Spleen (tissue), 11 donors: ENCODE data around the gene ABI3. TPM values are rescaled to one million over a fixed set of nuclear protein-coding genes. Genes with fewer than 3 reads are reported as not detected.
A peak's percentile ranks its signal among the peaks of the same experiment; 100 is the strongest.
"Not testable (repeated sequence)": the region's sequence is repeated elsewhere in the genome, so short reads cannot be mapped to it uniquely, and the experiment has no call there.

Experiments
- DNase-seq: peaks from one replicate; pipeline ENCODE4 v3.0.0-alpha.2; 2020
- H3K27ac ChIP-seq, 8 donors: fragments of 200-600 bp; sonication (generic) in 7 of 8; 1 replicate in 4 of 8; 2 replicates in 4 of 8; pipeline versions ENCODE4 v1.5.0 to v1.8.0; 2016 to 2021; ENCODE audit warnings: inconsistent platforms in 4 of 8, mild to moderate bottlenecking in 4 of 8, moderate library complexity in 1 of 8
- H3K27me3 ChIP-seq, 7 donors: fragments of 200-600 bp; sonication (generic) in 6 of 7; replicated peaks in 1 of 7; 1 replicate in 4 of 7; 2 replicates in 3 of 7; pipeline versions ENCODE4 v1.5.0 to v1.8.0; 2016 to 2021; ENCODE audit warnings: inconsistent platforms in 3 of 7, mild to moderate bottlenecking in 1 of 7
- H3K36me3 ChIP-seq, 6 donors: fragments of 200-600 bp; sonication (generic) in 5 of 6; 1 replicate in 4 of 6; 2 replicates in 2 of 6; pipeline versions ENCODE4 v1.5.0 to v1.8.0; 2016 to 2021; ENCODE audit warnings: inconsistent platforms in 2 of 6
- H3K4me1 ChIP-seq, 6 donors: fragments of 200-600 bp; sonication (generic) in 5 of 6; 1 replicate in 3 of 6; 2 replicates in 3 of 6; pipeline versions ENCODE4 v1.5.0 to v1.8.0; 2016 to 2021; ENCODE audit warnings: inconsistent platforms in 3 of 6
- H3K4me3 ChIP-seq, 8 donors: fragments of 200-600 bp; sonication (generic) in 7 of 8; 1 replicate in 4 of 8; 2 replicates in 4 of 8; pipeline versions ENCODE4 v1.5.0 to v1.8.0; 2016 to 2021; ENCODE audit warnings: inconsistent platforms in 4 of 8, mild to moderate bottlenecking in 4 of 8, moderate library complexity in 2 of 8
- H3K9me3 ChIP-seq, 8 donors: fragments of 200-600 bp; sonication (generic) in 7 of 8; 1 replicate in 4 of 8; 2 replicates in 4 of 8; pipeline versions ENCODE4 v1.5.0 to v1.8.0; 2016 to 2021; ENCODE audit warnings: inconsistent platforms in 4 of 8
- CTCF ChIP-seq, 11 experiments: fragments of 200-600 bp in 7 of 11; fragments of 450-650 bp in 4 of 11; sonication (generic) in 4 of 11; IDR thresholded peaks in 8 of 11; conservative IDR thresholded peaks in 3 of 11; 1 replicate in 7 of 11; 2 replicates in 4 of 11; pipeline versions ENCODE4 v1.4.0 to v1.8.0; 2016 to 2021; ENCODE audit warnings: antibody characterized with exemption in 11 of 11, inconsistent platforms in 4 of 11, mild to moderate bottlenecking in 1 of 11
- POLR2A ChIP-seq, 3 donors: fragments of 450-650 bp; IDR thresholded peaks; one replicate each; pipeline ENCODE4 v1.5.1; 2017; ENCODE audit warnings: antibody characterized with exemption in 3 of 3, mild to moderate bottlenecking in 1 of 3
- POLR2AphosphoS5 ChIP-seq, 3 donors: sonication (generic); formaldehyde crosslinking; IDR thresholded peaks; one replicate each; pipeline ENCODE4 v1.5.1; 2017; ENCODE audit warnings: antibody characterized with exemption in 3 of 3
- WGBS, 5 donors: extraction: QIAGEN DNeasy Blood & Tissue Kit in 3 of 5; methylation state at CpG; one replicate each; pipeline versions ENCODE4 v1.1.5 to v1.1.7; 2013 to 2018; 5-methylcytosine and 5-hydroxymethylcytosine counted together
- intact Hi-C: fragments of 100-400 bp; cut with DNase I; formaldehyde crosslinking; loops from one replicate; pipeline ENCODE4 v1.15.0; 2023; ENCODE audit warnings: low total_unique reads
- polyA plus RNA-seq, 3 donors: library from polyadenylated mRNA; stranded (reverse); fragments of 200-250 nt; gene quantifications; one replicate each; pipeline ENCODE4 v1.2.1, GENCODE V29; 2013
- total RNA-seq, 7 donors: library from RNA; depleted of rRNA in 3 of 7; stranded (reverse); fragments of >200 nt in 3 of 7; fragmentation: NEBNext Ultra II Directional in 4 of 7; extraction: Animal tissue kit (Norgen Biotek cat#: 25700) in 4 of 7; gene quantifications; one replicate each; pipeline versions ENCODE4 v1.1.0 to v1.2.1, GENCODE V29; 2016 to 2021
- donor health status: healthy with polysubstance abuse.
- donor health status: DM: no; HTN: no; CAD: no; lungs with moderate emphysema.
- donor health status: DM: no; HTN: no; CAD: no.
- donor health status: Bipolar disorder and iron deficiency.
- donor health status: healthy.
- donor health status: DM: no; HTN: no; CAD: no.
- donor health status: DM: yes; HTN: yes; CAD: no.

ABI3 gene
- total and polyA plus RNA-seq, 10 donors: 51.3 to 121 (median 82.3) TPM

- Histone ChIP-seq H3K27ac (no peak overlapping the region), H3K4me3 (no peak overlapping the region), H3K4me1 (peaks cover 0 to 32% (median 12%) of the 10 kb centered on the region in 6 donors), H3K9me3 (no peaks in the 10 kb centered on the region), H3K36me3 (no peaks in the 10 kb centered on the region), H3K27me3 (peaks cover 0 to 22% (median 0%) of the 10 kb centered on the region in 7 donors)
- TF ChIP-seq POLR2A (IDR thresholded peaks at IDR 0.05): no peak
- no peak for DNase-seq
- intact Hi-C loops: no loop called here
- 75 to 90% (median 79%) methylated on average over 3 of the region's 3 CpGs for WGBS, 5 donors
Observed at GRCh38 chr17:49258394-49258793, 47.9 kb downstream of the ABI3 start.

DNA sequence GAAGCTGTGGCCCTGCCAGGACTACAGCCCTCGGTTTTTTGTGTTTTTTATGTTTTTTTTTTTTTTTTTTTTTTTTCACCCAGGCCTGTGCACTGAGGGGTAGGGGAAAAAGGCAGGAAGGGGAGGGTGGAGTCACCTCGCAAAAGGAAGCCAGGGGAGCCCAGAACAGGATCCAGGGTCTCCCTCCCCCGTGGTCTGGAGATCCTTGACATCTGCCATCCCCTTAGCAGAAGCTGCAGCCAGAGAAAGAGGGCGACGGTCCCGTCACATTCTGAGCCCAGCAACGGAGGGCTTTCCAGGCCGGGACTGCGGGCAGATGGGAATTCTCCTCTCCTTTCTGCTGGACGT, 49.1 kb downstream of the ABI3 start:
- intact Hi-C loops: no loop called here
- peaks cover 0 to 22% (median 0%) of the 10 kb centered on the region in 7 donors for H3K27me3 ChIP-seq
- peak overlapping the region; percentile 35 to 74 (median 47) for H3K4me3 ChIP-seq
- H3K27ac ChIP-seq: peak overlapping the region in 7 of 8 donors; percentile 29 to 93 (median 81)
- peaks cover 0 to 32% (median 12%) of the 10 kb centered on the region in 6 donors for H3K4me1 ChIP-seq
- TF ChIP-seq POLR2A (IDR thresholded peaks at IDR 0.05) (no peak), CTCF (IDR thresholded peaks at IDR 0.05 in 8 of 11, conservative IDR thresholded peaks at IDR 0.05 in 3 of 11) (no peak), POLR2AphosphoS5 (IDR thresholded peaks at IDR 0.05) (peak in 1 of 3 donors; percentile 30)
- WGBS, 5 donors: 3 to 9% (median 8%) methylated on average over 10 of the region's 10 CpGs
- DNase-seq: no peak
- H3K9me3 ChIP-seq: no peaks in the 10 kb centered on the region
- no peaks in the 10 kb centered on the region for H3K36me3 ChIP-seq

DNA sequence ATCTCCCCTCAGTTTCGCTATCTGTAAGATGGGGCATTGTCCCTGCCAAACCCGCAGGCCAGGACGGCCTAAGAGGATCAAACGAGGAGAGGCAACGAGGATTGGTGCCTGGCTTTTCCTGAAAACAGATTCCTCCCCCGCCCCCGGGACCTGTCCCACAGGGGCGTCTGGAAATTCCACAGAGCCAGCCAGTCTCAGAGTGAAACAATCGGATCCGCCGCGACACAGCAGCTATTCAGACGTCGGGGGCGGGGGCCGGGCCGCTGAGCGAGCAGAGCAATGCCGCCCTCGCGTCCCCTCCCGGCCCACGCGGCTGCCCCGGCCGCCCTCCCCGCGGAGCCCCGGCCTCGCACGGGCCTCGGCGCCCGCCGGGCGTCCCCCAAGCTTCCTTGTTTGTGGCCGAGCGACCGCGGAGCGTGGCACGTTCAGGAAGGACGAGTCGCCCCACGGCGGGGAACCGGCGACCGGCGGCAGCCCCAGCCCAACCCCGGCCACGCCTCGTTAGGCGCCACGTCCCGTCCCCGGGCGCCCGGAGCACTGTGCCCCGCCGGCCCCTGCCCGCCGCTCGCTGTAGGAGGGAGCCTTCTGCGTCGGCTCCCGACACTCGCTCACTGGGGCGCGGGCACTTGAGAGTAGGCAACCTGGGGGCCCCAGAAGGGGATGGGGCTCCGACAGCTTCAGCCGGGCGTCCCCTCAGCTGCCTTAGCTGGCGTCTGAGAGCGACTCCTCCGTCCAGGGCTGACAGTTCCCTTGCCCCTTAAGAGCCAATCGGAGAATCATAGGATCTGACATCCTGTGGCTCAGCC, 49.7 kb downstream of the ABI3 start:
- WGBS, 5 donors: 0 to 2% (median 1%) methylated on average over 12 to 77 of the region's 77 CpGs

DNA sequence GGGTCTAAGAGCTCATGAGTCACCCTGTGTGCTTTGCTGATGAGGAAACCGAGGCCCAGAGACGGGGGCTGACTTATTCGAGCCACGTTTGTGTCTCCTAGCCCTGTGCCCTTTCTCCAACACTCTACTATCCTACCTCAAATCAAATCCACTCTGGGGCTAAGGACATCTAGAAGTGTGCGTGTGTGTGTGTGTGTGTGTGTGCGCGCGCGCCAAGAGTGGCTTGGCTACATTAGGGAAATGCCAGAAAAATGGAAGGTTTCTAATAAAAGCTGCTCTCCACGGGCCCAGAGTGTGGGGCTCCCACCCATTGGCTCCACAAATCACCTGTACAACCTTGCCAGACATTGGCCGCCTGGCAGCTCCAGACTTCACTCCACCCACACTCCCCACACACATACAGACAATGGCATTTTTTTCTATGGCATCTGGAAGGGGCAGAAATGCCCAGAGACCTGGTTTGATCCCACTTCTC, 50.3 kb downstream of the ABI3 start:
- Histone ChIP-seq H3K9me3 (no peaks in the 10 kb centered on the region), H3K4me3 (peak overlapping the region; percentile 35 to 74 (median 47)), H3K4me1 (peaks cover 0 to 29% (median 12%) of the 10 kb centered on the region in 6 donors), H3K36me3 (no peaks in the 10 kb centered on the region), H3K27me3 (peaks cover 0 to 22% (median 0%) of the 10 kb centered on the region in 7 donors), H3K27ac (peak overlapping the region; percentile 29 to 93 (median 79))
- intact Hi-C loops: no loop called here
- WGBS, 5 donors: 43 to 56% (median 54%) methylated on average over 11 of the region's 11 CpGs
- no peak for TF ChIP-seq POLR2AphosphoS5 (IDR thresholded peaks at IDR 0.05)
- no peak for DNase-seq

More for the DNA sequence above, 49.7 kb downstream of the ABI3 start:
- Histone ChIP-seq H3K4me3 (peak overlapping the region; percentile 35 to 74 (median 47)), H3K36me3 (no peaks in the 10 kb centered on the region), H3K27me3 (peaks cover 0 to 22% (median 0%) of the 10 kb centered on the region in 7 donors), H3K27ac (peak overlapping the region; percentile 29 to 93 (median 79)), H3K4me1 (peaks cover 0 to 30% (median 12%) of the 10 kb centered on the region in 6 donors), H3K9me3 (no peaks in the 10 kb centered on the region)
- TF ChIP-seq POLR2AphosphoS5 (IDR thresholded peaks at IDR 0.05) (peak in 2 of 3 donors; percentile 50 to 70), POLR2A (IDR thresholded peaks at IDR 0.05) (no peak), CTCF (IDR thresholded peaks at IDR 0.05 in 8 of 11, conservative IDR thresholded peaks at IDR 0.05 in 3 of 11) (no peak)
- DNase-seq: peak; percentile 94
- intact Hi-C loops: no loop called here

DNA sequence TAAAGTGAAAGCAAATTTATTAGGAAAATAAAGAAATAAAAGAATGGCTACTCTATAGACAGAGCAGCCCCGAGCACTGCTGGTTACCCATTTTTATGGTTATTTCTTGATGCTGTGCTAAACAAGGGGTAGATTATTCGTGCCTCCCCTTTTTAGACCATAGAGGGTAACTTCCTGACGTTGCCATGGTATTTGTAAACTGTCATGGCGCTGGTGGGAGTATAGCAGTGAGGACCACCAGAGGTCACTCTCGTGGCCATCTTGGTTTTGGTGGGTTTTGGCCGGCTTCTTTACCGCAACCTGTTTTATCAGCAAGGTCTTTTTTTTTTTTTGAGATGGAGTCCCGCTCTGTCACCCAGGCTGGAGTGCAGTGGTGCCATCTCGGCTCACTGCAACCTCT, 51.0 kb downstream of the ABI3 start:
- intact Hi-C loops: not testable (repeated sequence)

More for the DNA sequence above, 51.0 kb downstream of the ABI3 start:
- H3K27ac ChIP-seq, H3K36me3 ChIP-seq, DNase-seq, H3K4me3 ChIP-seq, H3K9me3 ChIP-seq: not testable (repeated sequence)
- Histone ChIP-seq H3K4me1 (peaks cover 0 to 29% (median 12%) of the 10 kb centered on the region in 6 donors), H3K27me3 (peaks cover 0 to 22% (median 0%) of the 10 kb centered on the region in 7 donors)
- 86 to 94% (median 93%) methylated on average over 9 of the region's 9 CpGs for WGBS, 5 donors
